GM21528 (cell line): ENCODE data around the gene HDAC4.

Source experiments
- ATAC-seq: cut with Tn5 transposase; IDR thresholded peaks from one replicate; pipeline ENCODE4 v1.9.1; 2021; ENCODE audit warnings: mild to moderate bottlenecking, moderate library complexity; ENCODE audit not compliant: unreplicated experiment, low FRiP score

Gene HDAC4

DNA sequence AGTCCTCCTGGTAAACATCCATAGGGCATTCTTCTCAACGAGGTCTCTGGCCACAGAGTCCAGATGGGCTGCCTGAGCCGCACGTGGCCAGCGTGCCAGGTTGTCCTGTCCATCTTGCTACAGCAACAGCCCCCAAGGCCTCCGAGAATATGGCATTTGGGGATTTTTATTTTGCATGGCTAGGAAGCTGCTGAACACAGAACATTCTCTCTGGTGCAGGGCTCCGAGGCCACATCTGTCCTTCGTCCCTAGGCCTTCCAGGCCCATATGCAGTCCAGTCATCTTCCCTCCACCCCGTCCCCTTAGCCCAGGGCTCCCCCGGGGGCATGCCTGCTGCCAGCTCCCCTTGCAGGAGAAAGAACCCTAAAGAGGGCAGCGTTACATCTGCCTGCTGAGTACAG, 2.3 kb downstream of the HDAC4 start:
- no peak for ATAC-seq

DNA sequence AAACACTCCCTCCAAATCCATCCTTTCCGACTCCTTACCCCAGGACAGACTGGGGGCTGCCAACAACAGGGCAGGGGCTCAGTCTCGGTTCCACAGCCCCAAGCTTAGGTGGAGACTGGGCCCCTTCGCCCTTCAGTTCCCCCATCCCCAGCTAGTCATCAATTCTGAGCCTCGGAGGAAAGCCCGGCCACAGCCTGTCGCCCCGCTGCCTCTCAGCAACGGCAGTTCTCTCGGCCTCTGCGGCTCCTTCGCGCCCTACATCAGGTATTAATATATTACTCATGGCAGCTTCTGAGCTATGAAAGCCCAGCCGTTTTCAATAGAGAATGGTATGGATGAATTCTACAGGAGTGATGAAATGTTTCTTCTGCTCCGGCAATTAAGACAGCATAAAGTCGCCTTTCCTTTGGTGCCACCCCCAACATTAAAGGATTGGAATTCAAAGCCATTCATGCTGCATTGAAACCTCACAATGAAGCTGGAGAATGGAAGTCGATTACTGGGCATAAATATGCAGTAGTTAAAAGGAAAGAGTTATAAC, 2.8 kb downstream of the HDAC4 start:
- no peak for ATAC-seq

GRCh38 chr2:239396881-239397681, 3.7 kb downstream of the HDAC4 start:
- ATAC-seq = no peak

DNA sequence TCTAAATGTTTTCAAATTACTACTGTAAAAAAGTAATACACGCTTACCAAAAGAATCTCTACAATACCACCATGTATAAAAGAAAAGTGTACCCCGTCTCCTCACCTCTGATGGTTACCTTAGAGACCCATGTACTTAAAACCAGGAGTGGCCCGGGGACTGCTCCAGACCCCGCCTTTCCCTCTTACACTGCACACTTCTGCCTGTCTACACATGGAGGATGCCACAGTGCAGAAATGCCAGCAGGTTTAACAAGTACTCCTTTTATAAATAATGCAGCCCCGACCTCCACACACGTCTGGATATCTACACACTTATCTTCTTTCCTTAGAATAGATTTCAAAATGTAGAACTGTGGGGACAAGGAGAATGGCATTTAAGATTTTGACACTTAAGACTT, 5.3 kb downstream of the HDAC4 start:
- ATAC-seq = no peak

GRCh38 chr2:239394978-239395377, 5.8 kb downstream of the HDAC4 start:
- ATAC-seq = no peak

DNA sequence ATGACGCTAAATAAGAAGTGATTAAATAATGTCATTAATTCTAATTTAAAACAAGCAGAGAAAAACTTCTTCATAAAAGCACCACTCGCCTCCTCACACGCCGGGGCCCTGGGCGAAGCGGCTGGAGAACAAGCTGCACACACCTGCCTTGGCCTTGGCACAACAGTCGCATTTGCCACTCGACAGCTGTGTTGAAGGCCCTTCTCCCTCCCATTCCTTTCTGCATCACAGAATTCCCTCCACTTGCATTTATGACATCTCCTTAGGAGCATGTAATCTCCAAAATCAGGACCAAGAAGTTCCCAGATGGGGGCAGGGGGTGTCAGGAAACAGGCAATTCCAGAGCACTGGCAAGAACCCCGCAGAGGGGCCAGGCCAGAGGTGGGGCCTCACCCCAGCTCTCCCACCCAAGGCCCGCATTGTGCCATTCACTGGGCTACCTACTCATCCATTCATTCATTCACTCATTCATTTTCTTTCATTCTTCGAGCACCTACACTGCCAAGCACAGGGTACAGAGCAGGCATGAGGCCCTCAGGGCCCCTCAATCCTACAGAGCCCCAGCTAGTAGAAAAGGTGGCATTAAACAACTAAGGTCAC, 6.4 kb downstream of the HDAC4 start:
- ATAC-seq = no peak

DNA sequence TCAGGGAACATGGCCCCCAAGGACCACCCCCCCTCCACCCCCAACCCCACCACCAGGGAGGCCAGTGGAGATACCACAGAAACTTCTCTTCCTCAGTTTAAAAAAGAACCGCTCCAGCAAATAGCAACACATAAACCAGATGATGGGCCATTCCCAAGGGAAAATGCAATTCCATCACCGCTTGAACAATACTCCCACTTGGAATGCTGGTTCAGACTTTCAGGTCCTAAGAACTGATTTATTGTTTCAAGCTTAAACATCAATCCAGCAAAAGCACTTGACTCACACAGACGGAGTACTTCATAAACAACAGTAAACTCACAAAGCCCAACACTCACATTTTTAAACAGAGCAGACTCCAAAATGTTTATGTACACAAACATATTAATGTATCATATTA, 6.9 kb downstream of the HDAC4 start:
- no peak for ATAC-seq

DNA sequence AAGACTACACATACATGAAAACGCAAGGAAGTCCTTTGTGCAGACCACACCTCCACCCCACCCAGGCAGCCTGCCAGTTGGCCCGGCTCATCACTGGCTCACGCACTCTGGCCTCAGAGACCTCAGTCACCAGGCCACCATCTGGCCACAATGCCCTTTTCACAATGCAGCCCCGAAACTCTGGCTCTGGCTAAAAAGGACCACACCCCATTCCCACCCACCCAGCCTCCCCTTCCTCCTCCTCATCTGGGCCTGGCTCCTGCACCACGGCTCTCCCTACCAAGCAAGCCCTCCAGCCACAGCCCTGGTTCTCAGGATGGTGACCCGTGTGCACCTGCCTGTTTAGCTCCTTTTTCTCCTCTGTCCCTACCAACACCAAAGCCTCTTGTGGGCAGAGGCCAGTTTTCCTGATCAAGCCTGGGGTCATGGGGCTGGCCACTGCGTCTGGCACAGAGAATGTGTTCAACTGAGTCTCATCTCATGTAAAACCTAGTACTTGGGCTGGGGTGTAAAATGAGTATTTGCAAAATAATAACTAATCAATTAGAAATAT, 7.4 kb downstream of the HDAC4 start:
- no peak for ATAC-seq

- ATAC-seq = no peak
Observed at GRCh38 chr2:239392688-239393387, 8.0 kb downstream of the HDAC4 start.

DNA sequence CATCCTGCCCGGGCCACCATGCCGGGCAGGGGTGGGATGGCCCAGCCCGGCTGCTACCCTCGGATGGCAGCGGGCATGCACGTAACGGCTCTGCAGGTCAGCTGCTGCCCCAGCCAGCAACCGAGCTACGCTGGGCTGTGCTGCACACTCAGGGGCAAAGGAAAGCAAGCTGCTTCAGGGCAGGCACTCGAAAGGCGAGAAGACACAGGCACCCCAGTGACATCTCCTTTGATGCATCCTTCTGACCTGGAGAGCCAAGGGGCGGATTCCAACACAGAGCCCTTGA, 8.8 kb downstream of the HDAC4 start:
- no peak for ATAC-seq

- ATAC-seq = no peak
Observed at GRCh38 chr2:239391286-239392071, 9.3 kb downstream of the HDAC4 start.

GRCh38 chr2:239390546-239391285, 10.1 kb downstream of the HDAC4 start:
- ATAC-seq = no peak

GRCh38 chr2:239389414-239390329, 11.1 kb downstream of the HDAC4 start:
- ATAC-seq = no peak

GRCh38 chr2:239388236-239389151, 12.3 kb downstream of the HDAC4 start:
- ATAC-seq = no peak

- ATAC-seq = no peak
Observed at GRCh38 chr2:239387811-239388210, 13.0 kb downstream of the HDAC4 start.

GRCh38 chr2:239386872-239387445, 13.9 kb downstream of the HDAC4 start:
- no peak for ATAC-seq

GRCh38 chr2:239386001-239386670, 14.7 kb downstream of the HDAC4 start:
- no peak for ATAC-seq
